GM19468 (cell line): ENCODE results near the gene AUTS2.

Experiments used
- ATAC-seq: cut with Tn5 transposase; IDR thresholded peaks from one replicate; pipeline ENCODE4 v1.9.1; 2021; ENCODE audit warnings: mild to moderate bottlenecking, moderate library complexity, moderate number of reproducible peaks; ENCODE audit not compliant: unreplicated experiment; ENCODE audit errors: extremely low read depth

Gene AUTS2

GRCh38 chr7:70599446-70600190 is 1001.3 kb downstream of the AUTS2 start:
- no peak for ATAC-seq

- ATAC-seq, result no peak
Observed at GRCh38 chr7:70600993-70601392, 1002.7 kb downstream of the AUTS2 start.

GRCh38 chr7:70602117-70602516 is 1003.8 kb downstream of the AUTS2 start:
- no peak for ATAC-seq

- no peak for ATAC-seq
Observed at GRCh38 chr7:70607281-70607680, 1009.0 kb downstream of the AUTS2 start.

- ATAC-seq, result no peak
Observed at GRCh38 chr7:70607759-70608158, 1009.5 kb downstream of the AUTS2 start.

- no peak for ATAC-seq
Observed at GRCh38 chr7:70608229-70608628, 1010.0 kb downstream of the AUTS2 start.

GRCh38 chr7:70612811-70613210 is 1014.5 kb downstream of the AUTS2 start:
- ATAC-seq, result no peak

GRCh38 chr7:70614237-70615045 is 1016.2 kb downstream of the AUTS2 start:
- ATAC-seq, result no peak

- no peak for ATAC-seq
Observed at GRCh38 chr7:70615066-70615606, 1016.9 kb downstream of the AUTS2 start.

GRCh38 chr7:70616211-70616610 is 1017.9 kb downstream of the AUTS2 start:
- no peak for ATAC-seq

GRCh38 chr7:70616821-70617220 is 1018.5 kb downstream of the AUTS2 start:
- no peak for ATAC-seq

GRCh38 chr7:70618020-70618551 is 1019.8 kb downstream of the AUTS2 start:
- ATAC-seq, result no peak

GRCh38 chr7:70619130-70619529 is 1020.9 kb downstream of the AUTS2 start:
- ATAC-seq, result no peak

GRCh38 chr7:70619659-70620058 is 1021.4 kb downstream of the AUTS2 start:
- no peak for ATAC-seq

- no peak for ATAC-seq
Observed at GRCh38 chr7:70620333-70621055, 1022.2 kb downstream of the AUTS2 start.

- ATAC-seq, result no peak
Observed at GRCh38 chr7:70621954-70622600, 1023.8 kb downstream of the AUTS2 start.

GRCh38 chr7:70622936-70623335 is 1024.7 kb downstream of the AUTS2 start:
- ATAC-seq, result no peak

GRCh38 chr7:70624500-70625103 is 1026.3 kb downstream of the AUTS2 start:
- no peak for ATAC-seq

GRCh38 chr7:70627461-70627860 is 1029.2 kb downstream of the AUTS2 start:
- no peak for ATAC-seq

GRCh38 chr7:70630440-70630817 is 1032.2 kb downstream of the AUTS2 start:
- no peak for ATAC-seq
